Measurements from ENCODE around the gene SLC30A2. TPM values are rescaled to one million over a fixed set of nuclear protein-coding genes. Genes with fewer than 3 reads are reported as not detected.
A peak's percentile ranks its signal among the peaks of the same experiment; 100 is the strongest.

The SLC30A2 gene
- total and polyA plus RNA-seq, 9 of the 15 experiments (the other 6 are each of a cell fraction or from before 2014, with no cell fraction given) = 0.01 to 0.18 (median 0.06) TPM; not detected in 3

DNA sequence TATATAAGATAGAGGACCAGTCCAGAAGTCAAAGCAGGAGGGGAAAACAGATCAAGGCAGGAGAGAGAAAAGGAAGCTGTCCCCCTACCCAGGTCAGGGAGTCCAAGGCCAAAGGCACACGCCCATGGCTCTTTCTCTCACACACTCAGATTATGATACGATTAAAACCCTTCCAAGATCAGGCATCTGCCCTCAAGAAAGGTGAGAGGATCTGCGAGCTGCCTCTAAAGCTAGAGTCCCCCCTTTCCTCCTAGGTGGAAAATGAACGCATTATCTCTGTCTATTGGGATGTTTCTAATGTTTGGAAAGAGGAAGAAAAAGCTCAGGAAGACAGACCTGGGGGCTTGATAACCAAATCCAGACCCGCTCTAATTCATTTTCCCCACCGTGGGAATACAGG, 55.7 kb downstream of the SLC30A2 start (continued):
- TF ChIP-seq, protein P1, sequence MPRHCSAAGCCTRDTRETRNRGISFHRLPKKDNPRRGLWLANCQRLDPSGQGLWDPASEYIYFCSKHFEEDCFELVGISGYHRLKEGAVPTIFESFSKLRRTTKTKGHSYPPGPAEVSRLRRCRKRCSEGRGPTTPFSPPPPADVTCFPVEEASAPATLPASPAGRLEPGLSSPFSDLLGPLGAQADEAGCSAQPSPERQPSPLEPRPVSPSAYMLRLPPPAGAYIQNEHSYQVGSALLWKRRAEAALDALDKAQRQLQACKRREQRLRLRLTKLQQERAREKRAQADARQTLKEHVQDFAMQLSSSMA (CRISPR knock-in tag; IDR thresholded peaks at IDR 0.05) = no peak
- TF ChIP-seq, protein P2, sequence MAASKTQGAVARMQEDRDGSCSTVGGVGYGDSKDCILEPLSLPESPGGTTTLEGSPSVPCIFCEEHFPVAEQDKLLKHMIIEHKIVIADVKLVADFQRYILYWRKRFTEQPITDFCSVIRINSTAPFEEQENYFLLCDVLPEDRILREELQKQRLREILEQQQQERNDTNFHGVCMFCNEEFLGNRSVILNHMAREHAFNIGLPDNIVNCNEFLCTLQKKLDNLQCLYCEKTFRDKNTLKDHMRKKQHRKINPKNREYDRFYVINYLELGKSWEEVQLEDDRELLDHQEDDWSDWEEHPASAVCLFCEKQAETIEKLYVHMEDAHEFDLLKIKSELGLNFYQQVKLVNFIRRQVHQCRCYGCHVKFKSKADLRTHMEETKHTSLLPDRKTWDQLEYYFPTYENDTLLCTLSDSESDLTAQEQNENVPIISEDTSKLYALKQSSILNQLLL (CRISPR knock-in tag; IDR thresholded peaks at IDR 0.05; ENCODE audit: borderline replicate concordance) = no peak
- TF ChIP-seq ZNF347 (CRISPR knock-in tag; IDR thresholded peaks at IDR 0.05; ENCODE audit: low read depth) = no peak
- no peak for TF ChIP-seq RAD51 (IDR thresholded peaks at IDR 0.05; ENCODE audit: borderline replicate concordance, low read depth)
- no peak for TF ChIP-seq PTRF (tag; IDR thresholded peaks at IDR 0.05)

DNA sequence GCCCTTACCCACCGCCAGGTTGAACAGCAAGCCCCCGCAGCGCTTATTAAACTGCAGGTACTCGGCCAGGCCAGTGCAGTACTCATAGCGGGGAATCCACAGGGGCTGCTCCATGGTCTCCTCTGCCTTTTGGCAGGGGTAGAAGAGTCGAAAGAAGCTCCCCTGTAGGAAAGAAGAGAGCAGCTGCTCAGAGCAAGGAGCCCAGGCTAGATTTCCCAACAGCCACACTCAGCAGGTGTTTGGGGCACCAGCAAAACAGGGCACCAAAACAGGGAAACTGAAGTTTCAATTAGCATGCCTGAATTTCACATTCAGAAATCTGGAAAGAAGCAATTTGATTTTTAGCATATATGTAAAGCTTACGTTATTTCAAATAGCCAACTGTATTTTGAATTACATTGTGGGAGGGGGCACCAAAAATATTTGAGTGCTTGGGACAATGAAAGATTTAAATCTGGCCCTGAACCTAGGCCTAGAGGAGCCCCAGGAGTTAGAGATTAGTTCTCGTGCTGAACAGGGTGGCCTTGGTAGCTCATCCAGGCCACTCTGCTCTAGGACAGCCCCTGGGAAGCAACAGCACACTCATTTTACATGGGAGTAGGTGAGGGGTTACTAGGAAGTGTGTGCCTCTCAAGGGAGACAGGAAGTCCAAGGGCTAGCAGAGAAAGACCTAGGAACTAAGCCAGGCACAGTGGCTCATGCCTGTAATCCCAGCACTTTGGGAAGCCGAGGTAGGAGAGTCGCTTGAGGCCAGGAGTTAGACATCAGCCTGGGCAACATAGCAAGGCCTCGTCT, 56.3 kb downstream of the SLC30A2 start:
- no peaks in the 10 kb centered on the region for H4K20me1 ChIP-seq (replicated peaks; ENCODE audit: control insufficient read depth, insufficient read depth, low read length)
- no TSS peak for BruUV-seq (replicated peaks)
- H3K4me3 ChIP-seq = no peak overlapping the region
- no peak overlapping the region for H2AFZ ChIP-seq (ENCODE audit: low read depth, low read length)
- no peaks in the 10 kb centered on the region for H3K79me2 ChIP-seq (ENCODE audit: control insufficient read depth, insufficient read depth, low read length)
- in situ Hi-C loops (cut with MboI) (no loop called here), intact Hi-C loops (cut with micrococcal nuclease) (loop anchor here (10.0 kb wide), 1 partner anchor 165 kb away; no protein-coding TSS in a partner anchor)
- no peak for DNase-seq (ENCODE audit: extremely low read depth in 1 of 4, low spot score in 3 of 4)
- ChIA-PET POLR2A (interaction anchor here (0.6 to 1.3 kb wide), 7 partner anchors 10 to 159 kb away, joined by 3 to 5 read pairs (median 3); no protein-coding TSS in a partner anchor), CTCF (ENCODE audit: low intra/inter-chr PET ratio) (no interaction called here)
- H3K9me3 ChIP-seq (replicated peaks; ENCODE audit: control insufficient read depth, insufficient read depth, low read depth, low read length) = no peaks in the 10 kb centered on the region
- no peak overlapping the region for H3K4me2 ChIP-seq (ENCODE audit: insufficient read depth, low read length)
- FAIRE-seq = no peak
- no peak for ATAC-seq
- peaks cover 17 to 37% of the 10 kb centered on the region in 2 experiments for H3K4me1 ChIP-seq (replicated peaks in 1 of 2; ENCODE audit: control insufficient read depth in 2 of 2, insufficient read depth in 2 of 2, low read length in 2 of 2)
- 73% methylated on average over 11 of the region's 11 CpGs for WGBS (ENCODE audit: insufficient coverage, low coverage, missing lambda C conversion rate)
- peak; percentile 12; the same call in 1 of the 2 replicates for TF ChIP-seq PHF21A (IDR thresholded peaks at IDR 0.05; ENCODE audit: borderline replicate concordance, low read depth)
- no peak for TF ChIP-seq MED1 (CRISPR knock-in tag; IDR thresholded peaks at IDR 0.05; ENCODE audit: borderline replicate concordance)
- H3K36me3 ChIP-seq (ENCODE audit: control insufficient read depth, insufficient read depth, low read length) = peaks cover 23% of the 10 kb centered on the region; the same call in 2 of the 3 replicates
- H3K9ac ChIP-seq (ENCODE audit: insufficient read depth in 1 of 2, low read depth in 2 of 2, low read length in 2 of 2) = no peak overlapping the region
- no peak overlapping the region for H3K27ac ChIP-seq (ENCODE audit: extremely low read depth, low read depth, low read length)
- no peaks in the 10 kb centered on the region for H3K27me3 ChIP-seq (ENCODE audit: control insufficient read depth in 2 of 2, insufficient read depth in 2 of 2, low read length in 2 of 2)
- no peaks in the 10 kb centered on the region for H3K9me1 ChIP-seq (ENCODE audit: control insufficient read depth, insufficient read depth, low read length)
